ENCODE measurements around the gene MACROD1. TPM values are rescaled to one million over a fixed set of nuclear protein-coding genes. Genes with fewer than 3 reads are reported as not detected.

MACROD1 gene
- total RNA-seq, 1 donor from 2014 or later = 28.6 TPM

- H3K9me3 Mint-ChIP-seq = no peaks in the 10 kb centered on the region
- H3K27me3 Mint-ChIP-seq = peaks cover 5% of the 10 kb centered on the region
- no peak overlapping the region for H3K27ac Mint-ChIP-seq
- H3K4me1 Mint-ChIP-seq = peaks cover 7% of the 10 kb centered on the region
- peak; percentile 93 for DNase-seq
- H3K36me3 Mint-ChIP-seq (ENCODE audit: low read depth) = no peaks in the 10 kb centered on the region
- intact Hi-C loops (cut with micrococcal nuclease) = loop anchor here (2.0 kb wide), 1 partner anchor 386 kb away; no protein-coding TSS in a partner anchor
- no peak overlapping the region for H3K4me3 Mint-ChIP-seq
Measured at GRCh38 chr11:64152841-64153691, 12.8 kb downstream of the MACROD1 start.

DNA sequence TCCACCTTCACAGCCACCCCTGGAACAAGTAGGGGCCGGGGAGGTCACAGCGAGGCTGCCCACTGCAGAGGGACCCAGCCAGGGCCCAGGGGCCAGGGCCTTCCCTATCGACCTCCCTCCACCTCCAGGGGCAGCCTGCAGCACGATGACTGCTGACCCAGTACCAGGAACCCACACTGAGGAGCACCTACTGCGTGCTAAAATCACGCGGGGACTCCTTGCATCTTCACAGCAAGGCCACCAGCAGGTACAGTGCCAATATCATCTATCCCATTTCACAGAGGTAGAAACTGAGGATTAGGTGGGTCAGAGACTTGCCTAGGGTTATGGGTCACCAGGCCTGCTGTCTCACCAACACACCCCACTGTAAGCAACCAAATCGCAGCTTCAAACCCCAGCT, 14.6 kb downstream of the MACROD1 start:
- intact Hi-C loops (cut with micrococcal nuclease) = no loop called here
- peaks cover 5% of the 10 kb centered on the region for H3K27me3 Mint-ChIP-seq
- H3K9me3 Mint-ChIP-seq = no peaks in the 10 kb centered on the region
- H3K4me1 Mint-ChIP-seq = peaks cover 10% of the 10 kb centered on the region
- DNase-seq = no peak
- no peak overlapping the region for H3K27ac Mint-ChIP-seq
- H3K36me3 Mint-ChIP-seq (ENCODE audit: low read depth) = no peaks in the 10 kb centered on the region
- H3K4me3 Mint-ChIP-seq = no peak overlapping the region

- H3K9me3 Mint-ChIP-seq = no peaks in the 10 kb centered on the region
- H3K4me1 Mint-ChIP-seq = peaks cover 13% of the 10 kb centered on the region
- H3K27ac Mint-ChIP-seq = no peak overlapping the region
- H3K4me3 Mint-ChIP-seq = no peak overlapping the region
- peaks cover 5% of the 10 kb centered on the region for H3K27me3 Mint-ChIP-seq
- no peak for DNase-seq
- H3K36me3 Mint-ChIP-seq (ENCODE audit: low read depth) = no peaks in the 10 kb centered on the region
- intact Hi-C loops (cut with micrococcal nuclease) = no loop called here
Measured at GRCh38 chr11:64150481-64151239, 15.3 kb downstream of the MACROD1 start.

DNA sequence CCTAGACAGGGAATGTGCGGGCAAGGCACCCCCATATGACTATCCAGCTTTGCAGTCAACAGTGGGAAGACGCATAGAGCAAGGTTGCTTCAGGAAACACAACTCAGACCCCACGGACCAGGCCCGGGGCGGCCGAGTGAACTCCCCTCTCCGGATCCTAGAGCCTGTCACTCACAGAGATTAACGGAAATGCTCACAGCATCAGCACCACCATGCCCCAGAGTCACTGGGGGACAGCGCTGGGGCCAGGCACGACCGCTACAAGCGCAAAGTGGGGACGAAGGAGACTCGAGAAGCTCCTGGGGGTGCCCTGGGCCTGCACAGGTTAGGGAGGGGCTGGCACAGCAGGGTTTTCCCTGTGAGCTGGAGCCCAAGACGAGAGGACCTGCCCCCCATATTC, 15.9 kb downstream of the MACROD1 start:
- Mint-ChIP-seq H3K4me1 (peaks cover 13% of the 10 kb centered on the region), H3K27ac (no peak overlapping the region), H3K9me3 (no peaks in the 10 kb centered on the region), H3K27me3 (peaks cover 5% of the 10 kb centered on the region), H3K4me3 (no peak overlapping the region), H3K36me3 (ENCODE audit: low read depth) (no peaks in the 10 kb centered on the region)
- DNase-seq = no peak
- intact Hi-C loops (cut with micrococcal nuclease) = no loop called here

- peaks cover 3% of the 10 kb centered on the region for H3K27me3 Mint-ChIP-seq
- H3K27ac Mint-ChIP-seq = no peak overlapping the region
- no peak overlapping the region for H3K4me3 Mint-ChIP-seq
- H3K9me3 Mint-ChIP-seq = no peaks in the 10 kb centered on the region
- intact Hi-C loops (cut with micrococcal nuclease) = loop anchor here (1.0 kb wide), 1 partner anchor 312 kb away; no protein-coding TSS in a partner anchor
- H3K4me1 Mint-ChIP-seq = peaks cover 12% of the 10 kb centered on the region
- H3K36me3 Mint-ChIP-seq (ENCODE audit: low read depth) = no peaks in the 10 kb centered on the region
- no peak for DNase-seq
Measured at GRCh38 chr11:64148917-64149617, 16.8 kb downstream of the MACROD1 start.

DNA sequence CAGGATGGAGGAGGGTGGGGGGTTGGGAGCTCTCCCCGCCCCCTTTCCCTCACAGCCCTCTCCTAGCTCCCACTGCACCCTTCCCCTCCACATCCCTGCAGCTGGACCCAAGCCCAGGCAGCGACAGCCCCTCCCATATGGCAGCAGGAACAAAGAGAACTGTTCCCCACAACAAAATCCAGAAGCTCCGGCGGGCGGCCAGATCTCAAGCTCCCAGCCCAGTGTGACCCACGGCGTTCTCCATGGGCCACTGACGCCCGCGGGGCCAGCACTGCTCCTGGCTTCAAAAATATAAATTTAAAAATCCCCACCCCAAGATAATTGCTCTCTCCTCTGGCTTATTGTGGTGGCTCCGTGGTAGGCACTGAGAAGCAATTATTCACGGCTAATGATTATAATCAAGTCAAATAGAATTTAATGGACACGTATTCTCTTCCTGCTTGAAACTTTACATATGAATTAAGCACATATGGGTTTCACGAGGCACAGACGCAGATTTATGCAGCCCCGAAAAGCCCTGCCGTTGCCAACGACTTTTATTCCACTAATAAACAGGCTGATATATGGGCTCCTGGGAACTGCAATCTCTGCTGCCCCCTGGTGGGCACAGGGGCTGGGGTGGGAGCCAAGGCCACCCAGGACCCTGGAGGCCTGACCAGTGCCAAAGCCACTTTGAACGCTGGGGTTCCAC, 17.5 kb downstream of the MACROD1 start:
- Mint-ChIP-seq H3K4me1 (peaks cover 14% of the 10 kb centered on the region), H3K27ac (no peak overlapping the region), H3K36me3 (ENCODE audit: low read depth) (no peaks in the 10 kb centered on the region), H3K9me3 (no peaks in the 10 kb centered on the region), H3K27me3 (no peaks in the 10 kb centered on the region), H3K4me3 (no peak overlapping the region)
- intact Hi-C loops (cut with micrococcal nuclease) = loop anchor here (1.0 kb wide), 1 partner anchor 311 kb away; no protein-coding TSS in a partner anchor
- DNase-seq = peak; percentile 91

DNA sequence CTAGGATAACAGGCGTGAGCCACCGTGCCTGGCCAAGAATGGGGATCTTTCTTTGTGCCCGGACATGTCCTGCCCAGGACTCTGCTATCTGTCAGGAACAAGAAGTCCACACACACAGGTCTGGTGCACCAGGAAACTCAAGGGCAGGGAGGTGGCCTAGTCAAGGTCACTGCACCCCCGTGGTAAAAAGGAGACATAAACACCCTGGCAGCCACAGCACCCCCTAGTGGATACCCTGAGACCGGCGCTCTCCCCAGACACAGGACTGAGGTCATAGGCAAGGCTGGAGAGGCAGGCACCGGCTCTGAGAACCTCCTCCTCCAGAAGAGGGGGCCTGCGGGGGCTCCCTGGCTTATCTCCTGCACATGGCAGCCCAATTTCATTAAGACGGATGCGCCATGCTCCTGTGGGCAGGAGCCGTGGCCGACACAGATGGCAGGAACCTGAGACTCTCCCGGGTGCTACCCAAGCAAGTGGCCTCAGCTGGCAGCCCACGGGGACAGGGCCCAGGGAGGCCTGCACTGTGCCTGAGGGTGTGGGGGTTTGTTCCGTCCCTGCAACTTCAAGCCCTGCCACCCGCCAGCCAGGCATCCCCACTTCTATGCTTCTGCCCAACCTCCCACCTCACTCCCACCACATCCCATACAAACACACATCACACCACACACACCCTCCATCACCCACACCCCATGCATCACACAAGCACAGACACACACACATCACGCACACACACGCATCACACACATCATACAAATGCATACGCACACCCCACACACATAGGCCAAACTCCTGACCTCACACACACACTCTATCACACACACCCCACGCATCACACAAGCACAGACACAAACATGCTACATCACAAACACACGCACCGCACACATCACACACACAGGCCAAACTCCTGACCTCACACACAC, 19.6 kb downstream of the MACROD1 start:
- Mint-ChIP-seq H3K27me3 (no peaks in the 10 kb centered on the region), H3K36me3 (ENCODE audit: low read depth) (no peaks in the 10 kb centered on the region), H3K4me3 (no peak overlapping the region), H3K9me3 (no peaks in the 10 kb centered on the region), H3K27ac (no peak overlapping the region), H3K4me1 (peaks cover 12% of the 10 kb centered on the region)
- intact Hi-C loops (cut with micrococcal nuclease) = loop anchor here (1.0 kb wide), 1 partner anchor 146 kb away; no protein-coding TSS in a partner anchor
- peak; percentile 92 for DNase-seq

DNA sequence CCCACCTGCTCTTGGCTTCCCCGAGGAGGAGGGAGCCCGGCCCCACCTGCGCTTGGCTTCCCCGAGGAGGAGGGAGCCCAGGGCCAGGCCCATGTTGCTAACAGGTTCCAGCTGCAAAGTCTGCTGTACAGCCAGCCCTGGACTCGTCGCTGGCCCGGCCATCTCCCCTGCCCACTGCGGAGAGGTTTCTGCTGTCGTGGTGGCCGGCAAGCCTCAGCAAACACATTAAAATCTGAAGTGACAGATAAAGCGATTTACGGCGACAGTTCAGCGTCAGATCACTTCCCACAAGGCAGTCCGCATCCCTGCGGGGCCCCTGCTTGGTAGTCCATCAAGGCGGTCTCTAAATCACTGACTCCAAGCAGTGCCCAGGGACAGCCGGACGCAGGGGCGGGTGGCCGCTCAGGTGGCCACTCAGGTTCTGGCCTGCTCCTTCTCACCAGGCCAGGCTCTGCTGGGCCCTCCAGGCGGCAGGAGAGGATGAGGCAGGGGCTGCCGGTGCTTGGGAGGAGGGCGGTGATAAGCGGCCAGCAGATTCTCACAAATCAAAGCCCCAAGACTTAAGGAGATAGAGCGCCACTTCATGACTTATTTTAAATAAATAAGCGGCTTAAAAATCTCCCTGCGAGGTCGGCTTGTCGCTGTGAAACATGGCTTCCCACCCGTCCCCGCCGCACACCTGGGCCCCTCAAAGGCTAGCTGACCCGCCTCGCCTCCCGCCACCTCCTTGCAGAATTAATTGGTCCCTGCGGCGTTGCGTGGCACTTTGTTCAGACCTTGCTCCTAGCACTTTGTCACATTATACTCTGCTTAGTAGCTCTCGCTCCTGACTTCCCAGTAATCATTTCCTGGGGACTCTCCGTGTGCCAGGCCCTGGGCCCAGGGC, 21.1 kb downstream of the MACROD1 start:
- Mint-ChIP-seq H3K4me3 (no peak overlapping the region), H3K27me3 (no peaks in the 10 kb centered on the region), H3K27ac (no peak overlapping the region), H3K36me3 (ENCODE audit: low read depth) (no peaks in the 10 kb centered on the region), H3K9me3 (no peaks in the 10 kb centered on the region), H3K4me1 (peaks cover 12% of the 10 kb centered on the region)
- intact Hi-C loops (cut with micrococcal nuclease) = no loop called here
- DNase-seq = no peak

DNA sequence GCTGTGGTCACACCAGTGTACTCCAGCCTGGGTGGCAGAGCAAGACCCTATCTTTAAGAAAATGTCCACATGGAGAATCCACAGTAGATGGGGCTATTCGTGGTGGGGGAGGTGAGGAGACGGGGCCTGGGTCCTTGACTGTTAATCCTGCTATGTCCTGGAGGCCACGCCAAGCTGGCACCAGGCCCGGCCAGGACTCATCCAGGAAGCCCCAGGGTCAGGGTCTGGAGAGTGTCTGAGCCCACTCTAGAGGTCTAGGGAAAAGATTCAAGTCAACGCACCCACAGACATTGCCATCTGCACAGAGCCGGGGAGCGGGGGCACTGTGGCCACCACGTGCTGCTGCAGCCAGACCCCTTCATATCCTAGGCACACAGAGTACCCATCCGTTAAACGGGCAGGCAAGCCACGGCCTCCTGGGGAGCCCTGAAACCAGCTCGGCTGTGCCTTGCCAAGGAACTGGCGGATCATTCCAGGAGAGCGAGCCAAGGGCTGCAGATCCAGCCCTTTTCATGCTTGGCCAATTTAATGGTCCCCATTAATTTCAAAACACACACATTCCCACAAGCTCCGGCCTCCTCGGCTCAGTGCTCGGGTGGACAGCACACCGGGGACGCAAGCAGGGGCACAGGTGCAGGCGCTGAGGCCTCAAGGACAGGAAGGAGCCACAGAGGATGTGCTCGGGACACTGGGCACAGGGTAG, 24.7 kb downstream of the MACROD1 start:
- H3K4me1 Mint-ChIP-seq = peaks cover 9% of the 10 kb centered on the region
- no peak for DNase-seq
- H3K4me3 Mint-ChIP-seq = no peak overlapping the region
- H3K36me3 Mint-ChIP-seq (ENCODE audit: low read depth) = no peaks in the 10 kb centered on the region
- no peaks in the 10 kb centered on the region for H3K27me3 Mint-ChIP-seq
- intact Hi-C loops (cut with micrococcal nuclease) = no loop called here
- H3K27ac Mint-ChIP-seq = no peak overlapping the region
- no peaks in the 10 kb centered on the region for H3K9me3 Mint-ChIP-seq

- Mint-ChIP-seq H3K36me3 (ENCODE audit: low read depth) (no peaks in the 10 kb centered on the region), H3K9me3 (no peaks in the 10 kb centered on the region), H3K27me3 (no peaks in the 10 kb centered on the region), H3K4me1 (peaks cover 6% of the 10 kb centered on the region), H3K4me3 (no peak overlapping the region), H3K27ac (no peak overlapping the region)
- DNase-seq = no peak
- intact Hi-C loops (cut with micrococcal nuclease) = no loop called here
Measured at GRCh38 chr11:64140082-64140481, 25.8 kb downstream of the MACROD1 start.

DNA sequence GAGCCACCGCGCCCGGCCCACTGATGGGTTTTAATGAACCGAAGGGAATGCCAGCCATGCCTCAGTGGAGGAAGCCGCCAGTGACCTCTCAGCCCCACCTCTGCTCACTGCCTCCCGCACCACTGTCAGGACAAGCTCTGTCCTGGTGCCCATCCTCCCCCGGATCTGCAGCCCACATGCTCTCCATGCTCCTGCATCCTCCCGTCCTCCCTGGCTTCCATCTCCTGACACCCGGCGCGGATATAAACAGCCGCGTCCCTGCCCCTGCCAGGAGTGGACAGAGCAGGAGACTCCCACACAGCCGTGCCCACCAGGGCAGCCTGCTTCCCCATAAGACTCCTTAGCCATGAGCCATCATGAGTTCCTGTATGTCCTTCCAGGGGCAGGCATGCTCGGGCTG, 26.9 kb downstream of the MACROD1 start:
- intact Hi-C loops (cut with micrococcal nuclease) = no loop called here

More for the DNA sequence above, 26.9 kb downstream of the MACROD1 start:
- no peak overlapping the region for H3K27ac Mint-ChIP-seq
- H3K4me1 Mint-ChIP-seq = peaks cover 5% of the 10 kb centered on the region
- H3K9me3 Mint-ChIP-seq = no peaks in the 10 kb centered on the region
- no peaks in the 10 kb centered on the region for H3K36me3 Mint-ChIP-seq (ENCODE audit: low read depth)
- no peak overlapping the region for H3K4me3 Mint-ChIP-seq
- H3K27me3 Mint-ChIP-seq = no peaks in the 10 kb centered on the region
- no peak for DNase-seq

Measured in activated CD4-positive, alpha-beta T cell treated with anti-CD3 and anti-CD28 coated beads, Interleukin-2, amount 10 ng/mL, durations not matched to agents 24 days and 14 days (primary cell).